ENCODE measurements around the gene CORO7.
A peak's percentile ranks its signal among the peaks of the same experiment; 100 is the strongest.

CORO7 gene

DNA sequence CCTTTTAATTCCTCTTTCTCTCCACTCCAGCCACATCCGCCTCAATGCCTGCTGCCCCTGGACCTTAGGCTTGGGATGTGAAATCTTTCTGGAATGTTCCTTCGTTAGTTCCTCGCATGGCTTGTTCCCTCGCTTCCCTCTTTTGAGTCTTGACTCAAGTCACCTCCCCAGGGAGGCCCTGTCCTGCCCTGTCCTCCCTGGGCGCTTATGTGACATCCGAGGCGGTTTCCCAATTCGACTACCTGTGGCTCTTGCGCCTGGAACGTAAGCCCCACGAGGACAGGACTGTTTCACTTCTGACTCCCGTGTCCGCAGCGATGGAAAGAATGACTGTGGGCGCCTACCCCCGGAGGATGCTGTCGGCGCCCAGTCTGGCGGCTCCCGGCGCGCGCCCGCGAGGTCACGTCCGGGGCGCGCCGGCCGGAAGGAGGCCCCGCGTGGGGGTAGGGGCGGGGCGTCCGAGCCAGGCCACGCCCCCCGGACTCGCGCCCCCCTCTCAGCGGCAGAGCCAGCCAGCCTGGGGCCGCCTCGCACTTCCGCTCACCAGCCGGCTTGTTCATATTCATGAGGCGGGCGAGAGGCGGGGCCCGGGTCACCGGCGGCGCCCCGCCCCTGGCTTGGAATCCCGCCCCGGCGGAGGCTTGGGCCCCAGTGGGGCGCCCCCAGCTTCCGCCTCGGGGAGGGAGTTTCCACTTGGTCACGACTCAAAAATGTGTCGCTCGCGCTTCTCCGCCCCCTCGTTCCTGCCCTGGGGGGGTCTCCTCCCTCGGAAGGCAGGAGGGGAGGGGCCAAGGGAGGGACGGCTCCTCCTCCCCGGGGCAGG is 109.0 kb downstream of the CORO7 start:
- DNase-seq (ENCODE audit: low read depth in 2 of 2): peak; percentile 94 to 97

DNA sequence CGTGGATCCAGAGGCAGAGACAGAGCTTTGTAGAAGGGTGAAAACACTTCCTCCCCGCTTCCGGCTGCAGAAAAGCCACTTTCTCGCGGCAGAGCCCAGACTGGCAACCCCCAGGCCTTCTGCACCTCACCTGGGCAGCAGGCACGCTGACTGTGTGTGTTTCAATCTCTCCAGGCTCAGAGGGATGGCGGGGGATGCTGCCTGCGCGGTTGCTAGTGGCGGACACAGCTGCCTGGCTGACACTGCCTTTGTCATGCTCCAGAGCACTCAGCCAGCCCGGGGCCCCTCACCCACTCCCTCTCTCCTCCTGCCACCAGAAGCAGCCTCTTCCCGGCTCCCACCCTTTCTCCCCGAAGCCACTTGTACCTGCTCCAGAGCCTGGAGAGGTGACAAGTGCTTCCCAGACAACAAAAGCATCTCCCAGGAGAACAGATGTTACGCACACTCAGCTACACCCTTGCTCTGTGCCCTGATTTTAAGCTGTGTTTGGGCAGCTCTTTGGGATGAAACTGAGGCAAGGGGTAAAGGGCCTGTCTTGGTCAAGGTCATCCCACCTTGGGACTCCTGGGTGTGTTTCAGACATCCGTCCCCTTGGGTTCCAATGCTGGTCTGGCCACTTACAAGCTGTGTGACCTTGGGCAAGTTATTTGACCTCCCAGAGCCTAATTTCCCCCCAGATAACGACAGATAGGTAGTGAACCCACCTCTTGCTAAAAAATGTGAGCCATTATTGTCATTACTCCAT is 109.8 kb downstream of the CORO7 start:
- peak in 1 of 2 donors; percentile 19 for DNase-seq (ENCODE audit: low read depth in 2 of 2)
